B cell (primary cell): ENCODE data around the gene DCTD.

Experiments
- CTCF ChIP-seq: fragments of 200-600 bp; IDR thresholded peaks from one replicate; pipeline ENCODE4 v1.8.0; 2022; ENCODE audit warnings: antibody characterized with exemption, mild to moderate bottlenecking
- EZH2 ChIP-seq: IDR thresholded peaks from 2 replicates; pipeline ENCODE4 v1.6.1; 2012; ENCODE audit warnings: borderline replicate concordance, low read depth, mild to moderate bottlenecking, moderate library complexity, low read length; ENCODE audit not compliant: insufficient read depth, poor library complexity, severe bottlenecking

GRCh38 chr4:182904211-182904761 is 12.9 kb downstream of the DCTD start:
- TF ChIP-seq EZH2 (no peak), CTCF (no peak)
